ENCODE results near the gene SORL1.

- no peak for TF ChIP-seq HCFC1 (IDR thresholded peaks at IDR 0.05; ENCODE audit: low read depth, low read length)
- TF ChIP-seq BDP1 (IDR thresholded peaks at IDR 0.05; ENCODE audit: insufficient read depth, insufficient read length): no peak
- no peak for TF ChIP-seq ZNF384 (IDR thresholded peaks at IDR 0.05; ENCODE audit: low read depth, low read length)
- TF ChIP-seq NRF1 (conservative IDR thresholded peaks at IDR 0.05 in 1 of 2, IDR thresholded peaks at IDR 0.05 in 1 of 2): no peak
- no peak for TF ChIP-seq ZNF146 (CRISPR knock-in tag; IDR thresholded peaks at IDR 0.05; ENCODE audit: unreplicated experiment)
- no peak for TF ChIP-seq CTCF (IDR thresholded peaks at IDR 0.05 in 2 of 3, conservative IDR thresholded peaks at IDR 0.05 in 1 of 3; ENCODE audit: insufficient read depth in 2 of 3, low read depth in 1 of 3, low read length in 3 of 3)
- no peak for TF ChIP-seq FOXP1 (CRISPR knock-in tag; IDR thresholded peaks at IDR 0.05)
- TF ChIP-seq RFX5 (IDR thresholded peaks at IDR 0.05; ENCODE audit: low read depth, low read length): no peak
- no peak for TF ChIP-seq TCF7 (IDR thresholded peaks at IDR 0.05; ENCODE audit: borderline replicate concordance)
- TF ChIP-seq HOXB6 (CRISPR knock-in tag; IDR thresholded peaks at IDR 0.05; ENCODE audit: borderline replicate concordance): no peak
- TF ChIP-seq CAMTA2 (CRISPR knock-in tag; conservative IDR thresholded peaks at IDR 0.05): no peak
- TF ChIP-seq POLR3A (IDR thresholded peaks at IDR 0.05; ENCODE audit: borderline replicate concordance, extremely low read depth, insufficient read depth, insufficient read length): no peak
- no peak for TF ChIP-seq TCF7L2 (IDR thresholded peaks at IDR 0.05; ENCODE audit: low read depth, low read length)
Observed at GRCh38 chr11:121466063-121466794, 14.1 kb downstream of the SORL1 start.
